Stimulated activated CD4-positive, alpha-beta T cell treated with anti-CD3 and anti-CD28 coated beads, Interleukin-2, amount 100 ng/mL, for 48 hours (primary cell): Measurements from ENCODE around the gene MRTO4.
"Not testable (repeated sequence)": the region's sequence is repeated elsewhere in the genome, so short reads cannot be mapped to it uniquely, and the experiment has no call there.

Source experiments
- DNase-seq, 2 donors: peaks; one replicate each; pipeline ENCODE4 v3.0.0-alpha.2; 2020

MRTO4 gene

DNA sequence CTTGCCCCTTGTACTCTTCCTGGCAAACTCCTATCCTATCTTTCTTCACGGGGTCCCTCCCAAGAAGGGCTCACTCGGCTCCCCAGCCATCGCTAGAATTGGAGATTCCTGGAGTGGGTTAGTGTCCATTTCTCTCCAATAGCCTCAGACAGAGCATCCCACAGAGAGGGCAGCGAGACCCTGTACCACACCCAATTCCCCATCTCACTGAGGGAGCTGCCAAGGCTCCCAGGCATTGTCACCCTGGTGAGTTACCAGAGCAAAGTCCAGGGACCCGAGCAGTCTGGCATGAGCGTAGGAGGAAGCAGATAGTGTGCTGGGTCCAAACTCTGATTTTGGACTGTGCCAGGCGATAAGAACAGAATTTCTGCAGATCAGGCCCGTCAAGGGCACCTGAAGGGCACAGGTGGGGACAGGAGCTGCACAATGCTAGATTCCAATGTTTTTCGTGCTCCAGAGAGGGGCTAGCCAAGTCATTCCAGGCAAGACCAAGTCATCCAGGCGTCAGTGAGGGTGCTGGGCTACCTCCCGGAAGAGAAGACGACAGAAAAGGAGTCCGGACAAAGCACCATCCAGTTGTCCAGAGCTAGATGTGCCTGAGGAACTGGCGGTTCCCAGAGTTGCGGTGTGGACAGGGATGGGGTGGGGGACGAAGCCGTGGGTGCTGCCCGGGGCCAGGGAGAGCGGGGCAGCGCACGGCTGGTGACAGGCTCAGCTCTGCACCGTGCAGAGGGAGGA lies 21.7 kb downstream of the MRTO4 start:
- no peak for DNase-seq

- DNase-seq = not testable (repeated sequence)
These were observed 22.4 kb downstream of the MRTO4 start for GRCh38 chr1:19273844-19274531.

GRCh38 chr1:19274636-19275035 lies 23.0 kb downstream of the MRTO4 start:
- no peak for DNase-seq

DNA sequence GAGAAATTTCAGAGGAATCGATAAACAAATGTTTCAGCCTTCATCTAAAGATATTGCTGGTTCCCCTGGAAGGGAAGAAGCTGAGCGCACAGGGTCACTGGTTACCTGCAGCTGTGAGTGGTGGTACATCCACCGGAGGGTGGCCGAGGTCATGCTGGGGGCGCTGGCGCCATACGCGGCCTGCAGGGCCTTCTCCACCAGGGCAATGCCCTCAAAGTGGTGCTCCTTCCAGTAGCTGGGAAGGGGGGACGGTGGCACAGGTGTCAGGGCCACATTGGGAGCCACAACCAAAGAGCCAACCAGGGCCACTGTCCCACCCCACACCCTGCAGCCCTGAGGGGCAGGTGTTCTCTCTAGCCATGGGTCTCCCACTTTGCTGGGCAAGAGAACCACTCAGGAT lies 32.3 kb downstream of the MRTO4 start:
- no peak for DNase-seq

DNA sequence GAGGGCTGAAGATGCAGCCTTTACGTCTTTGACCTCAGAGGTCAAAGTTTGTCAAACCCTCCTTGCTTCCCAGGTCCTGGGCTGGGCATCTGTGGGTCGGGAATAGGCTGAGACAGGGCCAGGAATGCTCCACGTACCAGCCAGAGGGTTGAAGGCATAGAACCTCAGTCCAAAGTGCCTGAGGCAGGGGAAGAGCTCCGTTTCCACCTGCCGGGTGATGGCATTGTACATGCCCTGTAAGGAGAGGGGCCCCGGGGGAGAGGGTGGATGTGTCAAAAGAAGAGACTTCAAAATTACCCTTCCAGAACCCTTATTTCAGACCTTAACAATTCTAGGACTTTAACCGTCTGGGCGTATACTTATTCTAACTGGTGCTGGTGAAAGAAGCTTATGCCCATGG lies 33.3 kb downstream of the MRTO4 start:
- DNase-seq = no peak

DNA sequence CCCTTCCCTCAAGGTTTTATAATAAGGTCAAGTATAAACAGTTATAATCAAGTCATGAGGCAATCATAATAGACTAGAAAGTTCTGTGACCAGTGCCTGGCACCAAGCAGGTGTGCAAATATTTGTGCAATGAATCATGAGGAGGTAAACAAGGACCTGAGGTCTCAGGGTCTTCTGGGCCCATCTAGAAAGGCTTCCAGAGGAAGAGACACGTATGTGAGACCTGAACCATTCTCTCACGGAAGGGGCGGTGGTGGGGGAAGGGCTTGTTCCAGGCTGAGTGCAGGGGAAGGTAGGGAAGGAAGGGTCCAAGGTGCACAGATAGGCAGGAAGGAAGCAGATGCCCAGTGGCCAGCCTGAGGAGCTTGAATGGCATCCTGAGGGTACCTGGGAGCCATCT lies 33.8 kb downstream of the MRTO4 start:
- DNase-seq = not testable (repeated sequence)

GRCh38 chr1:19285807-19286206 lies 34.2 kb downstream of the MRTO4 start:
- not testable (repeated sequence) for DNase-seq

- DNase-seq = no peak
These were observed 36.0 kb downstream of the MRTO4 start for GRCh38 chr1:19287436-19288185.

- peak; percentile 61 to 66 for DNase-seq
These were observed 37.0 kb downstream of the MRTO4 start, which contains the start of gene AKR7A3 for GRCh38 chr1:19288324-19289241. AKR7A3 (minus strand) TSS chr1:19288770; CDS start chr1:19288709, 61 bp downstream.

GRCh38 chr1:19289244-19289643 lies 37.6 kb downstream of the MRTO4 start:
- DNase-seq = no peak

DNA sequence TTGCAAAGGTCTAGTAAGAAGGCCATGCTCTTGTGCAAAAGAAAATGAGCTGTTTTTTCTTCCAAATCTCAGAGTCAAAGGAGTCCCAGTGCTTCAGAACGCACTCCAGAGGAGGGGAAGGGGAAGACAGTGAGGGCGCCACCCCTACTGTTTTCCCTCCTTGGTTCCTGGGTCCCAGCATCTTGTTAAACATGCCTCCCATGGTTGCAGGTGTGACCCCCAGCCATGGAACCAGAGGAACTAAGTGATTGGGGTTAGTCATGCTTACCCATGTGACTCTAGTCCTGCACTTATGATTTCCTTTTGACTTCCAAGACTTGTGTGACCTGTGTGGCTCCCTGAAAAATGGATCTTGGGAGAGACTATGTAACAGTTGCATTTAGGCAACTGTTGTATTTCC lies 43.0 kb downstream of the MRTO4 start:
- DNase-seq = no peak

GRCh38 chr1:19300211-19300610 lies 48.6 kb downstream of the MRTO4 start:
- DNase-seq = no peak

- not testable (repeated sequence) for DNase-seq
These were observed 52.5 kb downstream of the MRTO4 start for GRCh38 chr1:19304081-19304480.

- no peak for DNase-seq
These were observed 54.3 kb downstream of the MRTO4 start for GRCh38 chr1:19305880-19306279.

- DNase-seq = no peak
These were observed 55.3 kb downstream of the MRTO4 start for GRCh38 chr1:19306941-19307340.

GRCh38 chr1:19307794-19308508 lies 56.3 kb downstream of the MRTO4 start:
- DNase-seq = no peak

DNA sequence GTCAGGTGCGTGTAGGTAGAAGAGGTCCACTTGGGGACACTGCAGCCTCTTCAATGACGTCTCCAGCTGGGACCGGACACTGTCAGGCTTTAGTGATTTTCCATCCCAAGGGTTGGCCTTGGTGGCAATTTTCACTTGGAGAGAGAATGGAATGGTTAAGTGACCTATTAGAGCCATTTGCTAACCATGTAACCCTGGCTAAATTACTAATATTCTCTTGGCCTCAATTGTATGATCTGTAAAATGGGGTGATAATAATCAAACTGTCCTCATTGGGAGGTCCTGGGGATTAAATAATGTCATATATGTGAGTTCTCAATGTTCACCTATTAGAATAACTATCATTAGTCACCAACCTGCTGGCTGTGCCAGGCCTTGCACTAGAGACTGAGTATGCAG lies 56.9 kb downstream of the MRTO4 start:
- no peak for DNase-seq

- no peak for DNase-seq
These were observed 57.7 kb downstream of the MRTO4 start for GRCh38 chr1:19309123-19309813.
